Keratinocyte (primary cell): ENCODE measurements around the gene LYPD6.

Experiments used
- EZH2 ChIP-seq: IDR thresholded peaks from one replicate; pipeline ENCODE4 v1.6.1; 2012; ENCODE audit warnings: inconsistent platforms, mild to moderate bottlenecking, low read length, moderate library complexity
- TF ChIP-seq, protein P1 (sequence below), 3 experiments: IDR thresholded peaks in 1 of 3; conservative IDR thresholded peaks in 1 of 3; optimal IDR thresholded peaks in 1 of 3; 2 replicates in 2 of 3; 3 replicates in 1 of 3; pipeline versions ENCODE3 to v1.5.1; 2011; ENCODE audit warnings: low read length in 3 of 3, mild to moderate bottlenecking in 3 of 3, moderate library complexity in 2 of 3, control low read depth in 1 of 3, inconsistent platforms in 1 of 3; ENCODE audit not compliant: insufficient read depth in 2 of 3; ENCODE audit errors: extremely low read depth in 1 of 3

DNA sequence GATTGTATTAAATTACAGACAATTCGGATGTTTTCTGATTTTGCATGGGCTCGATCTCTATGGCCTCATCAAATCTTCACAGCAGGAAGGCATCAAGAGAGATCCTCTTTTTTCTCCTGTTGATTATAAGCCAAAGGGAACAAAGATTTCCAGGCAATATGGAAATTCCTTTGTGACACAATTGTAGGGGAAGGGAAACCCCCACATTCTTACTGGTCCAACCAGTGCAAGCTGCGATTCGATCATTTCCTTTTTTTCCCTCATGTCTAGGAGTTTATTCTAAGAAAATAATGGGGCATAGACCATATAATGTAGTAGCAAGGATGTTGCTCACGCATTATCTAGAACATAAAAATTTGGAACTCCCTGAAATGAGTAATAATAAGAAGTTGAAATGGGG lies 87.7 kb downstream of the LYPD6 start:
- TF ChIP-seq, protein P1, sequence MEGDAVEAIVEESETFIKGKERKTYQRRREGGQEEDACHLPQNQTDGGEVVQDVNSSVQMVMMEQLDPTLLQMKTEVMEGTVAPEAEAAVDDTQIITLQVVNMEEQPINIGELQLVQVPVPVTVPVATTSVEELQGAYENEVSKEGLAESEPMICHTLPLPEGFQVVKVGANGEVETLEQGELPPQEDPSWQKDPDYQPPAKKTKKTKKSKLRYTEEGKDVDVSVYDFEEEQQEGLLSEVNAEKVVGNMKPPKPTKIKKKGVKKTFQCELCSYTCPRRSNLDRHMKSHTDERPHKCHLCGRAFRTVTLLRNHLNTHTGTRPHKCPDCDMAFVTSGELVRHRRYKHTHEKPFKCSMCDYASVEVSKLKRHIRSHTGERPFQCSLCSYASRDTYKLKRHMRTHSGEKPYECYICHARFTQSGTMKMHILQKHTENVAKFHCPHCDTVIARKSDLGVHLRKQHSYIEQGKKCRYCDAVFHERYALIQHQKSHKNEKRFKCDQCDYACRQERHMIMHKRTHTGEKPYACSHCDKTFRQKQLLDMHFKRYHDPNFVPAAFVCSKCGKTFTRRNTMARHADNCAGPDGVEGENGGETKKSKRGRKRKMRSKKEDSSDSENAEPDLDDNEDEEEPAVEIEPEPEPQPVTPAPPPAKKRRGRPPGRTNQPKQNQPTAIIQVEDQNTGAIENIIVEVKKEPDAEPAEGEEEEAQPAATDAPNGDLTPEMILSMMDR (optimal IDR thresholded peaks at IDR 0.05 in 1 of 3, IDR thresholded peaks at IDR 0.05 in 1 of 3, conservative IDR thresholded peaks at IDR 0.05 in 1 of 3; ENCODE audit: extremely low read depth in 1 of 3, insufficient read depth in 2 of 3, low read length in 3 of 3) = no peak
- no peak for TF ChIP-seq EZH2
